ENCODE measurements around the gene CPB1.

CPB1 gene

GRCh38 chr3:148833223-148833622, 5.6 kb downstream of the CPB1 start:
- no peak for DNase-seq (ENCODE audit: low spot score)

GRCh38 chr3:148839805-148840204, 12.2 kb downstream of the CPB1 start:
- no peak for DNase-seq (ENCODE audit: low spot score)

- no peak for DNase-seq (ENCODE audit: low spot score)
Observed at GRCh38 chr3:148840451-148840850, 12.8 kb downstream of the CPB1 start.

- DNase-seq (ENCODE audit: low spot score): no peak
Observed at GRCh38 chr3:148845756-148846395, 18.3 kb downstream of the CPB1 start.

- no peak for DNase-seq (ENCODE audit: low spot score)
Observed at GRCh38 chr3:148847351-148847750, 19.7 kb downstream of the CPB1 start.

- no peak for DNase-seq (ENCODE audit: low spot score)
Observed at GRCh38 chr3:148848410-148848809, 20.8 kb downstream of the CPB1 start.

- no peak for DNase-seq (ENCODE audit: low spot score)
Observed at GRCh38 chr3:148852271-148852992, 24.8 kb downstream of the CPB1 start.

GRCh38 chr3:148853076-148853475, 25.5 kb downstream of the CPB1 start:
- no peak for DNase-seq (ENCODE audit: low spot score)

GRCh38 chr3:148854061-148854460, 26.4 kb downstream of the CPB1 start:
- no peak for DNase-seq (ENCODE audit: low spot score)

GRCh38 chr3:148856384-148856783, 28.8 kb downstream of the CPB1 start:
- no peak for DNase-seq (ENCODE audit: low spot score)

- DNase-seq (ENCODE audit: low spot score): no peak
Observed at GRCh38 chr3:148857316-148857715, 29.7 kb downstream of the CPB1 start.

GRCh38 chr3:148861277-148861869, 33.8 kb downstream of the CPB1 start:
- peak; percentile 50 for DNase-seq (ENCODE audit: low spot score)

- no peak for DNase-seq (ENCODE audit: low spot score)
Observed at GRCh38 chr3:148863297-148863696, 35.7 kb downstream of the CPB1 start.

GRCh38 chr3:148863814-148864213, 36.2 kb downstream of the CPB1 start:
- DNase-seq (ENCODE audit: low spot score): no peak

- DNase-seq (ENCODE audit: low spot score): no peak
Observed at GRCh38 chr3:148865049-148865448, 37.4 kb downstream of the CPB1 start, which contains the start of gene CPA3. Gene CPA3 (plus strand): TSS chr3:148865296. CDS start chr3:148865308, 12 bp downstream.

- no peak for DNase-seq (ENCODE audit: low spot score)
Observed at GRCh38 chr3:148866261-148866660, 38.6 kb downstream of the CPB1 start.

- no peak for DNase-seq (ENCODE audit: low spot score)
Observed at GRCh38 chr3:148873270-148873927, 45.8 kb downstream of the CPB1 start.

- DNase-seq (ENCODE audit: low spot score): no peak
Observed at GRCh38 chr3:148873977-148874376, 46.4 kb downstream of the CPB1 start.

- DNase-seq (ENCODE audit: low spot score): no peak
Observed at GRCh38 chr3:148878095-148878494, 50.5 kb downstream of the CPB1 start.

- DNase-seq (ENCODE audit: low spot score): no peak
Observed at GRCh38 chr3:148879256-148879655, 51.6 kb downstream of the CPB1 start.

GRCh38 chr3:148880681-148881080, 53.1 kb downstream of the CPB1 start:
- peak; percentile 43 for DNase-seq (ENCODE audit: low spot score)

- DNase-seq (ENCODE audit: low spot score): no peak
Observed at GRCh38 chr3:148881286-148881685, 53.7 kb downstream of the CPB1 start.

GRCh38 chr3:148882288-148882687, 54.7 kb downstream of the CPB1 start:
- DNase-seq (ENCODE audit: low spot score): no peak

Data from iPS-NIHi11 (cell line).